Neuron (in vitro differentiated cells): Measurements from ENCODE around the gene KIF22.

Source experiments
- H2AFZ ChIP-seq: one replicate; pipeline ENCODE4 v1.6.1; 2013; ENCODE audit warnings: low read depth, mild to moderate bottlenecking, inconsistent platforms, low read length, moderate library complexity
- H3K27me3 ChIP-seq: one replicate; pipeline ENCODE4 v1.6.1; 2013; ENCODE audit warnings: low read length; ENCODE audit not compliant: insufficient read depth
- H3K36me3 ChIP-seq: one replicate; pipeline ENCODE4 v1.6.1; 2013; ENCODE audit warnings: low read length; ENCODE audit not compliant: insufficient read depth
- H3K4me1 ChIP-seq: one replicate; pipeline ENCODE4 v1.6.1; 2013; ENCODE audit warnings: low read length; ENCODE audit not compliant: insufficient read depth
- H3K4me3 ChIP-seq: 2 replicates; pipeline ENCODE4 v1.5.1; 2013; ENCODE audit warnings: mild to moderate bottlenecking, low read length, moderate library complexity
- H3K9me3 ChIP-seq: one replicate; pipeline ENCODE4 v1.6.1; 2013; ENCODE audit warnings: low read length

Gene KIF22

GRCh38 chr16:29854520-29855100, 64.1 kb downstream of the KIF22 start:
- H3K36me3 ChIP-seq = peaks cover 6% of the 10 kb centered on the region
- no peaks in the 10 kb centered on the region for H3K9me3 ChIP-seq
- H3K4me1 ChIP-seq = no peaks in the 10 kb centered on the region
- H3K27me3 ChIP-seq = no peaks in the 10 kb centered on the region
- no peak overlapping the region for H3K4me3 ChIP-seq
- no peak overlapping the region for H2AFZ ChIP-seq
